GM06990 (cell line): ENCODE results near the gene MSANTD7.
A peak's percentile ranks its signal among the peaks of the same experiment; 100 is the strongest.

Experiments used
- DNase-seq: peaks from one replicate; pipeline ENCODE4 v3.0.0-alpha.2; 2011; ENCODE audit not compliant: insufficient read length; ENCODE audit errors: extremely low read depth
- H3K27me3 ChIP-seq: replicated peaks from 2 replicates; pipeline ENCODE4 v1.6.0; 2011; ENCODE audit warnings: low read length; ENCODE audit not compliant: control insufficient read depth, insufficient read depth
- H3K36me3 ChIP-seq: 2 replicates; pipeline ENCODE4 v1.5.1; 2011; ENCODE audit warnings: low read length; ENCODE audit not compliant: control insufficient read depth, insufficient read depth
- H3K4me3 ChIP-seq: replicated peaks from 2 replicates; pipeline ENCODE4 v1.5.1; 2011; ENCODE audit warnings: low read depth, mild to moderate bottlenecking, control low read depth, low read length
- CTCF ChIP-seq: IDR thresholded peaks from 2 replicates; pipeline ENCODE4 v1.5.1; 2011; ENCODE audit warnings: low read length, control low read depth, mild to moderate bottlenecking, inconsistent platforms; ENCODE audit not compliant: insufficient read depth, poor library complexity, severe bottlenecking

MSANTD7 gene

DNA sequence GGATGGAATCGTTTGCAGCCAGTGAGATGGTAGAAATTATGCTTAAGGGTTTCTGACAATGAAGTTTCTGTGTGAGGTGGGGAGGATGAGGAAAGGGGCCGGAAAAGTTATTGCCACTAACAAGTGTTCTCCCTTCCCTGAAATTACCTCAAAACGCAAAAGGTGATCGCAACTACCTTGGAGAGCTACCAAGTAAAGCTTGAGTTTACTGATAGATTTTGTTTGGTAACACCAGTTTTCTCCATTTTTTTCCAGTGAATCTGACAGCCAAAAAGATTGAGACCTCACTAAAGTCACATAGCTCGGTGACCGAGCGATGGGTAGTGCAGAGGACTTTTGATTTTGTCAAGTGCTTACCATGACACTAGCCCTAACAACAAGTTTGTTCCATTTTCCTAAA lies 42.1 kb downstream of the MSANTD7 start:
- peak overlapping the region; percentile 90 for H3K4me3 ChIP-seq
- DNase-seq = no peak

DNA sequence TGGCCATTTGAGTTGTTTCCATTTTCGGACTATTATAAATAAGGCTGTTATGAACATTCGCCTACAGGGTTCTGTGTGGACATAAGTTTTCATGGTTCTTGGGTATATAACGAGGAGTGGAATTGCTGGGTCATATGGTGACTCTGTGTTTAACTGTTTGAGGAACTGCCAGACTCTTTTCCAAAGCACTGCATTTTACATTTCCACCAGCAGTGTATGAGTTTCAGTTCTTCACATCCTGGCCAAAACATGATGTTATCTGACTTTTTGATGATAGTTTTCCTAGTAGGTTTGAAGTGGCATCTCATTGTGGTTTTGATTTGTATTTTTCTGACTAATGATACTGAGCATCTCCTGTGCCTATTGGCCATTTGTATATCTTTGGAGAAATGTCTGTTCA lies 46.0 kb downstream of the MSANTD7 start:
- H3K4me3 ChIP-seq = no peak overlapping the region
- no peak for DNase-seq
- no peaks in the 10 kb centered on the region for H3K27me3 ChIP-seq
- TF ChIP-seq CTCF = no peak
- H3K36me3 ChIP-seq = no peaks in the 10 kb centered on the region; the same call in none of the 2 replicates

More for the DNA sequence above, 42.1 kb downstream of the MSANTD7 start:
- no peaks in the 10 kb centered on the region; the same call in 1 of the 2 replicates for H3K36me3 ChIP-seq
- no peak for TF ChIP-seq CTCF
- no peaks in the 10 kb centered on the region for H3K27me3 ChIP-seq
